GM19351 (cell line): Measurements from ENCODE around the gene GDF15.
"Not testable (repeated sequence)": the region's sequence is repeated elsewhere in the genome, so short reads cannot be mapped to it uniquely, and the experiment has no call there.

Experiments used
- ATAC-seq: cut with Tn5 transposase; IDR thresholded peaks from one replicate; pipeline ENCODE4 v1.9.1; 2021; ENCODE audit warnings: mild to moderate bottlenecking, moderate library complexity; ENCODE audit not compliant: unreplicated experiment

Gene GDF15, protein sequence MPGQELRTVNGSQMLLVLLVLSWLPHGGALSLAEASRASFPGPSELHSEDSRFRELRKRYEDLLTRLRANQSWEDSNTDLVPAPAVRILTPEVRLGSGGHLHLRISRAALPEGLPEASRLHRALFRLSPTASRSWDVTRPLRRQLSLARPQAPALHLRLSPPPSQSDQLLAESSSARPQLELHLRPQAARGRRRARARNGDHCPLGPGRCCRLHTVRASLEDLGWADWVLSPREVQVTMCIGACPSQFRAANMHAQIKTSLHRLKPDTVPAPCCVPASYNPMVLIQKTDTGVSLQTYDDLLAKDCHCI

DNA sequence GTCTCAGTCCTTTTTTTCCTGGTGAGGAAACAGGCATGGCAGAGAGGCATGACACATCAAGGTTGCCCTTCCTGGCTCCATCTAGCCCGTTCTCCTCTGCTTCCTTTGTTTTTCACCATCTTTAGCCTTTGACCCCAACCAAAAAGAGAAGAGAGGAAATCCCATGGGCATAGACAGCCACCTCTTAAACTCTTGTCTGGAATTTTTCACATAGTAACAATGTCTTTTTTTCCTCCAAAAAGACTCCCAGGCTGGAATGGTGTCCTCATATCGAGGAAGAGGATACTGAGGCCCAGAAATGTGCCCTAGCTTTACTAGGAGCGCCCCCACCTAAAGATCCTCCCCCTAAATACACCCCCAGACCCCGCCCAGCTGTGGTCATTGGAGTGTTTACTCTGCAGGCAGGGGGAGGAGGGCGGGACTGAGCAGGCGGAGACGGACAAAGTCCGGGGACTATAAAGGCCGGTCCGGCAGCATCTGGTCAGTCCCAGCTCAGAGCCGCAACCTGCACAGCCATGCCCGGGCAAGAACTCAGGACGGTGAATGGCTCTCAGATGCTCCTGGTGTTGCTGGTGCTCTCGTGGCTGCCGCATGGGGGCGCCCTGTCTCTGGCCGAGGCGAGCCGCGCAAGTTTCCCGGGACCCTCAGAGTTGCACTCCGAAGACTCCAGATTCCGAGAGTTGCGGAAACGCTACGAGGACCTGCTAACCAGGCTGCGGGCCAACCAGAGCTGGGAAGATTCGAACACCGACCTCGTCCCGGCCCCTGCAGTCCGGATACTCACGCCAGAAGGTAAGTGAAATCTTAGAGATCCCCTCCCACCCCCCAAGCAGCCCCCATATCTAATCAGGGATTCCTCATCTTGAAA, at the start of gene GDF15:
GDF15 (plus strand) TSS at position 484 of the 868 bp plus-strand sequence; CDS start at position 516, 32 bp downstream.
- no peak for ATAC-seq

DNA sequence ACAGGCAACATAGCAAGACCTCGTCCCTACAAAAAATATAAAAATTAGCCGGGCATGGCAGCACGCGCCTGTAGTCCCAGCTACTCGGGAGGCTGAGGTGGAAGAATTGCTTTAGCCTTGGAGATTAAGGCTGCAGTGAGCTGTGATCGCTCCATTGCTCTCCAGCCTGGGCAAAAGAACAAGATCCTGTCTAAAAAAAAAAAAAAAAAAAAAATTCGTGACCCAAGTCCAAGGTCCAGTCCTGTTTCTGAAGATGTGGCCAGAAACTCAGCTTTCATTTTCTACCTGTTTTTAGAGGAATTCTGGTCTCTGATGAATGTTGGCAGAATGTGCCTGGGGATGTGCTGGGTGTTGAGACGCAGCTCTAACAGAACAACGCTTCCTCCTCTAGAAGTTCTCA, 47.4 kb upstream of the GDF15 start:
- ATAC-seq = no peak

DNA sequence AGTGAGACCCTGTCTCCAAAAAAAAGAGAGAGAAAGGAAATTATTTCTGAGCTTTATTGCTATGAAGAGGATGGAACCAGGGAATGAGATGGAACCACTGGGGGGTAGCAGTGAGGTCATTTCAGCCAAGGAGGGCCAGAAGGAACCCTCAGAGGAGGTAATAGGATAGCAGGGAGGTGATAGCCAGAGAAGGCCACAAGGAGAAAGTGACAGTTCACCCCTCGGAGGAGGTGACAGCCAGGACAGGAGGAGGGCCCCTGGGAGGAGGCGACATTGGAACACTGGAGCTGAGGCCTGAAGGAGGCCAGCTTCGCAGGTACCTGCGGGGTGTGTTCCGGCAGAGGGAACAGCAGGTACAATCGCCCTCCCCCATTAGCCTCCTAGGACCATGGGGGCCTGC, 46.2 kb upstream of the GDF15 start:
- no peak for ATAC-seq

DNA sequence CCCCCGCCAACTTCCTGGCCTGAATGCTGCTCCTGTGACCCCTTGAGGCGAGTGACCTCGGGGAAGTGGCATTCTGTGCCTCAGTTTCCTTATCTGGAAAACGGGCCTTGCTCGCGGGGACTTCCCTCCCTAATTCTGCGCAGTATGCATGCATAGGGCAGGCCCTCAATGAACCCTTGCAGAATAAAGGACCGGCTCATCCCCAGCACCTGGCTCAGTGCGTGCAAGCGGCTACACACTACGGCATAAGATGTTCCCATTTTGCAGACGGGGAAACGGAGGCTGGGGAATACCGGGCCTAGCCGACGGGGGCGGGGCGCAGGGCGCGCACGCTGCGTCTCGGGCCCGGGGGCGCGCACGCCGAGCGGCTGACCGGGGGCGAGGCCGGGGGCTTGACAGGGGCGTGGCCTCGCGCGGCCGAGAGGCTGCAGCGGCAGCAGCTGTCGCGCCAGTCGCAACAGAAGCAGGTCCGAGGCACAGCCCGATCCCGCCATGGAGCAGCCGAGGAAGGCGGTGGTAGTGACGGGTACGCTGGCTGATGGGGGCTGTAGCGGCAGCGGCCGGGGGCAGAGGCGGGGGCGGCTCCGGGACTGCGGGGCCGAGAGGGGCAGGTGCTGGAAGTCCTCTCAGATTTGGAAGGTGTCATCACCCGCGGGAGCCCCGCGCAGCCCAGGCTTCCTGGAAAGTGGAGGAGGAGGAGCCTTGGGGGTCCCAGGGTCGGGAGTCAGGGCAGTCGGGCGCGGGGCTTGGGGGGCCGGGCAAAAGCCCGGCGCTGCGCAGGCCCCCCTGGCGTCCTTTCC, 45.6 kb upstream of the GDF15 start, which contains the start of gene PGPEP1:
PGPEP1 (plus strand) TSS at position 409 of the 800 bp plus-strand sequence; CDS start at position 493, 84 bp downstream.
- peak; percentile 64 for ATAC-seq

DNA sequence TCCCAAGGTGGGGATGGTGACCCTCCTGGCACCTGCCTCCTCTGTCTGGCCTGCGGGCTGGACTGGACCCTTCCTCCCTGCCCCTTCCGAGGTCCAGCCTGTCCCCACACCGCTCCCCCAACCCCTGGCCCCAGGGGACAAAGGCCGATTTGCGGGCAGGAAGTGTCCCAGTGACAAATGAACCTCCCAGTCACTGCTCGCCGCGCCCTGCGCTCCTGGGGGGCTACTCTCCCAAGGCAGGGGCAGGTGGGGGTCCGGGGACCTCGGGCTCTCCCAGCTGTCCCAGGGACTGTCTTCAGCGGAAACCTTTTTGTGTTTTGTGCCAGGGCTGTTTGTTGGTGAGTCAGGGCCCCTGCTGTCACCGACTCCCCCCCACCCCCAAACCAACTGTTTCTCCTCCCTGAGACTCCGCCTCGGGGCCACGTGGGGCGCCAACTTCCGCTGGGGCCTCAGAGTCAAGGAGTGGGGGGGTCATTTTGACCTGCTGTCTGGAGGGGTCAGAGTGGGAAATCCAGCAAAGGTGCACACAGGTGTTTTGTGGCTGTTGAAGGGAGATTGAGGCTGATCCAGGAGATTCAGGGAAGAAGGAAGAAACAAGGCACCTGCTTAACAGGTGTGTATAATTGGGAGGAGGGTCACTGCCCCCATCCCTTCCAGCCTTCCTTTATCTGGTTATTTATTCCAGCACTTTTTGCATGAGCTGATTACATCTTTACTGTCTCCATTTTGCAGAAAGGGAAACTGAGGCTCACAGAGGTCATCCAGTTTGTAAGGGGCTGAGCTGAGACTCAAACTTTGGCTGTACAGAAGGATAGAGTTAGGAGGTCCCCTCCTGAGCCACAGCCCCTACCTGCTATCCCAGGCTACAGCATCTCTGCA, 44.7 kb upstream of the GDF15 start:
- no peak for ATAC-seq

DNA sequence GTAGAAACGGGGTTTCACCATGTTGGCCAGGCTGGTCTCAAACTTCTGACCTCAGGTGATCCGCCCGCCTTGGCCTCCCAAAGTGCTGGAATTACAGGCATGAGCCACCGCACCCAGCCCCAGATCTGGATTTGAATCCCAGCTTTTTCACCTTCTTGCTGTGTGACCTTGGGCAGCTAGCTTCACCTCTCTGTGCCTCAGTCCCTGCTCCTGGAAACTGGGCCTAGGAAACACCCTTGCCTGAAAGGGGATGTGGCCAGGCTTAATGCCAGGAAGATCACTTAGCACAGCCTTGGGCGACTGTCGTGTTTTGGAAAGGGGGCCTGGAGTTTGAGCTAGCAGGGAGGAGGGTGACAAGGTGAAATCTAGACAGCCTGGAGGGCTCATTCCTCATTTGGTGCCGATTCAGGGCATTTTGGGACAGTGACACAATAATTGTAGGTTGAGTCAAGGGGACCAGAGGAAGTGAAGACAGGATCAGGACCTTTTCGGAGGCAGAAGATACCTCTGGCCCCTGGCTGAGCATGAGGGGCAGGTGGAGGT, 43.8 kb upstream of the GDF15 start:
- no peak for ATAC-seq

DNA sequence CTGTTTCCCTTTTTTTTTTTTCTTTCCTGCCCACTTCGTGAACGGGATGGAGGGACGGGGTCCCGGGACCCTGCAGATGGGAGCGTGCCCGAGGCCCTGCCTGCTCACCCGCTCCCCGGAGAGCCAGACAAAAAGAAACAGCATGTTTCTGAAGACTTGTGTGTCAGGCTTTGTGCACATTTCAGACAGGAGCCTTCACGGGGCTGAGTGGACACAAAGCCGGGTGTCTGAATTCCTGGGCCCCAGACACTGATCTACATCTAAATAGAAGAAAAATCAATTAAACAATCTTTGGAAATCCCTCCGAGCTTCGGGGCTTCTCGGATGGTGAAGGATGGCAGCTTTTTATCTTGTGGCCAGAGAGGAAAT, 41.4 kb upstream of the GDF15 start:
- ATAC-seq = no peak

DNA sequence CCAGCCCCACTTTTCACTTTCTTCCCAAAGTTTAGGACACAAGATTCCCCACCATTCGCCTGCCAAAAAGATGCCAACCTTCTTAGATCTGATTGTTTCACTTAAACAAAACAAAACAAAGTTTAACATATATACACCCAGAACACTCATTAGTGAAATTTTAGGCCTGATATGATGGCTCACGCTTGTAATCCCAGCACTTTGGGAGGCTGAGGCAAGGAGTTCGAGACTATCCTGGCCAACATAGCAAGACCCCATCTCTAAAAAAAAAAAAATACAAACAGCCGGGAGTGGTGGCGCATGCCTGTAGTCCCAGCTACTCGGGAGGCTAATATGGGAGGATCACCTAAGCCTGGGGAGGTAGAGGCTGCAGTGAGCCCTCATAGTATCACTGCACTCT, 40.7 kb upstream of the GDF15 start:
- no peak for ATAC-seq

DNA sequence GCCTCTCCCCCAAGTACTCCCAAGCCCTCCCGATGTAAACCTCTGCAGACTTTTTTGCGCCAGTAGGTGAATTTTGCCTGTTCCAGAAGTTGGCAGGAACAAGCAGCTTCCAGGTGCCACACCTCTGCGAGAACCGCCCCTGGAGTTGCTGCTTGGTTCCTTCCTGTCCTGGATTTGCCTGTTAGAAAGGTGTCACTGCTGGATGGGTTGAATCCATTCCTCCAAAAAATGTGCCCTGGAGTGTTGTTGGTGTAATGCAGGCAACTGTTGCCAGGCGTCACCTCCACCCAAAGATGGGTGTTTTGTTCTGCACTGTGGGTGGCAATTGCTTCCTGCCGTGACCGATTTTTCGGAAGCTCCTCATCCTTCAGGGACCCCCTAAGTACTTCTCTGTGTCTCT, 39.9 kb upstream of the GDF15 start:
- no peak for ATAC-seq

DNA sequence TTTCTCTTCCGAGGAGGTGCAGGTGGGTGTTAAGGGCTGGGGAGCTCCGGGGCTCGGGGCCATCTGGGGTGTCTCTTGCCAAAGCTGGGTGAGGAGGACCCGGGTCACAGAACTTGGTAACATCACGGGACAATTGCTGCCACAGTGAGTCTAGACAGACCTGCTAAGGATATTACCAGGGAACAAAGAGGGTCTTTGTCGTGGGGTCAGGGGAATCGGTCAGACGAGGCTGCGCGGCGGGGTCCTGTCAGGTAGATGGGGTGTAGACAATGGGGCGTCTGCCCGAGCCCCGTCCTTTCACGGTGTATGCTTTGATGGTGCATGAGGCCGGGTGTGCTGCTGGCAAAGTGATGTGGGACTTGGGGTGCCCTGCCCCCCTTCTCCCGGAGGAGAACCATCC, 37.8 kb upstream of the GDF15 start:
- no peak for ATAC-seq

DNA sequence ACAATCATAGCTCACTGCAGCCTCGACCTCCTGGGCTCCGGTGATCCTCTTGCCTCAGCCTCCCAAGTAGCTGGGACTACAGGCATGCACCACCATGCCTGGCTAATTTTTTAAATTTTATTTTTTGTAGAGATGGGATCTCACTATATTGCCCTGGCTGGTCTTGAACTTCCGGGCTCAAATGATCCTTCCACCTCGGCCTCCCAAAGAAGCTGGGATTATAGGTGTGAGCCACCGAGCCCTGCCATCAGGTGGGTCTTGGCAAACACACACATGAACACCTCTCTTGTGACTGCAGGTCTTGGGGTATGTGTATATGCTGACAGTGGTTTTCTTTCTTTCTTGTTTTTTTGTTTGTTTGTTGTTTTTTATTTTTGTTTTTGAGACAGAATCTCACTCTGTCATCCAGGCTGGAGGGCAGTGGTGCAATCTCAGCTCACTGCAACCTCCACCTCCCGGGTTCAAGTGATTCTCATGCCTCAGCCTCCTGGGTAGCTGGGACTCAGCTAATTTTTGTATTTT, 37.1 kb upstream of the GDF15 start:
- not testable (repeated sequence) for ATAC-seq

DNA sequence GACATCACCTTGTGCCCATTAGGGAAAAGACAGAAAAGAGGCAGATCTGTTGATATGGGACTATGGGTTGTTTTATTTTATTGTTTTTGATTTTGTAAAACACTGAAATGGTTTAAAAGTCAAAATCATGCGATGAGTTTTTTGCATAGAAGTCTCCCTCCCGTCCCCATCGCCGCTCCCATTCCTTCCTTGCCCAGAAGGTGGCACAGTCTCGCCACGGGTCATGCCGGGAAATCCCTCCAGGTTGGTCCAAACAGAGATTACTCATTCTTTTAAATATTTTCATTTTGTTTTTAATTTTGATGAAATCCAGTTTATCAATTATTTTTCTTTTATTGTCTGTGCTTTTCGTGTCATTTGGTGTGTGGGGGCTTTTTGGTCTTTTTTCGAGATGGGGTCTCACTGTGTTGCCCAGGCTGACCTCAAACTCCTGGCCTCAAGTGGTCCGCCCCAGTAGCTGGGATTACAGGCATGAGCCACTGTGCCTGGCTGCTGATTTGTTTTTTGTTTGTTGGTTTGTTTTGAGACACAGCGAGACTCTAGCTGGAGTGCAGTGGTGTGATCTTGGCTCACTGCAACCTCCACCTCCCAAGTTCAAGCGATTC, 36.3 kb upstream of the GDF15 start:
- no peak for ATAC-seq

DNA sequence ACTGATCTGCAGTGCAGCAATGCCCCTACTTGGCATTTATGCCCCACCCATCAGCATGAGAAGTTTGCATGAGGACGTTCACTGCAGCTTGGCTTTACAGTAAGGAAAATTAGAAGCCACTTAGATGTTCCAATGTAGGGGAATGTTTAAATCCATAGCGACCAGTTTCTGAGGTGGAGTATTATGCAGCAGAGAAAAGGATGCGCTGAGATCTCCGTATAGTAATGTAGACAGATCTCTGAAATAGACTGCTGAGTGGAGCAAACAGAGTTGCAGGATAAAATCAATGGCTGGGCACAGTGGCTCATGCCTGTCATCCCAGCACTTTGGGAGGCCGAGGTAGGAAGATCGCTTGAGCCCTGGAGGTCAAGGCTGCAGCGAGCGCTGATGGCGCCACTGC, 35.5 kb upstream of the GDF15 start:
- ATAC-seq = no peak

DNA sequence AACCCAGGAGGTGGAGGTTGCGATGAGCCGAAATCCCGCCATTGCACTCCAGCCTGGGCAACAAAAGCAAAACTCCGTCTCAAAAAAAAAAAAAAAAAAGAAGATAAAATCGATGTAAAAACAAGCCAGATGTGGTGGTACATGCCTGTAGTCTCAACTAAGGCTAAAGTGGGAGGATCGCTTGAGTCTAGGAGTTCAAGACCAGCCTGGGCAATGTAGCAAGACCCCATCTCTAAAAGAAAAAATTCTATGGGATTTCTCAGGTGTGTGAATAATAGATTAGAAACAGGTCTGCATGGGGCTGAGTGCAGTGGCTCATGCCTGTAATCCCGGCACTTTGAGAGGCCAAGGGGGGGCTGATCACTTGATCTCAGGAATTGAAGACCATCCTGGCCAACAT, 34.4 kb upstream of the GDF15 start:
- no peak for ATAC-seq

DNA sequence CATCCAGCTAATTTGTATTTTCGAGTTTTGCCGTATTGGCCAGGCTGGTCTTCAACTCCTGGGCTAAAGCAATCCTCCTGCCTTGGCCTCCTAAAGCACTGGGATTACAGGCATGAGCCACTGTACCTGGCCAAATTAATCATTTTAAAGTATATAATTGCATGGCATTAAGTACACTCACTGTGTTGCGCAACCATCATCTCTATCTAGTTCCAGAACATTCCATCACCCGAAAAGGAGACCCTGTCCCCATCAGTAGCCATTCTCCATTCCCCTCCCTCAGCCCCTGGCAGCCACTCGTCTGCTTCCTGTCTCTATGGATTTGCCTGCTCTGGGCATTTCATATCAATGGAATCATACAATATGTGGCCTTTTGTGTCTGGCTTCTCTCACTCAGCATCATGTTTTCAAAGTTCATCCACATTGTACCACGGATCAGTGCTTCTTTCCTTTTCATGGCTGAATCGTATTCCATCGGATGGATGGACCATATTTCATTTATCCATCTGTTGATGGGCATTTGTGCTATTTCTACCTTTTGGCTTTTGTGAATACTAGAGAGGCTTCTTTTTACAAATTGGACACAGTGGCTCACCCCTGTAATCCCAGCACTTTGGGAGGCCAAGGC, 32.5 kb upstream of the GDF15 start:
- no peak for ATAC-seq

DNA sequence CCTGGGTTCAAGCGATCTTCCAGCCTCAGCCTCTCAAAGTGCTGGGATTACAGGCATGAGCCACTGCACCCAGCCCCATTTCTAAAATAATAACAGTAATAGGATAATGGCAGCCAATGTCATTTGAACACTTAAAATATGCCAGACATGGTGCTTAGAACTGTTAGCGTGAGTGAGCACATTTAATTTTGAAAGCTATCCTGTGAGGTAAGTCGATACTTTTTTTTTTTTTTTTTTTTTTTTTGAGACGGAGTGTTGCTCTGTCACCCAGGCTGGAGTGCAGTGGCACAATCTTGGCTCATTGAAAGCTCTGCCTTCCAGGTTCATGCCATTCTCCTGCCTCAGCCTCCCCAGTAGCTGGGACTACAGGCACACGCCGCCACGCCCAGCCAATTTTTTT, 31.2 kb upstream of the GDF15 start:
- not testable (repeated sequence) for ATAC-seq

DNA sequence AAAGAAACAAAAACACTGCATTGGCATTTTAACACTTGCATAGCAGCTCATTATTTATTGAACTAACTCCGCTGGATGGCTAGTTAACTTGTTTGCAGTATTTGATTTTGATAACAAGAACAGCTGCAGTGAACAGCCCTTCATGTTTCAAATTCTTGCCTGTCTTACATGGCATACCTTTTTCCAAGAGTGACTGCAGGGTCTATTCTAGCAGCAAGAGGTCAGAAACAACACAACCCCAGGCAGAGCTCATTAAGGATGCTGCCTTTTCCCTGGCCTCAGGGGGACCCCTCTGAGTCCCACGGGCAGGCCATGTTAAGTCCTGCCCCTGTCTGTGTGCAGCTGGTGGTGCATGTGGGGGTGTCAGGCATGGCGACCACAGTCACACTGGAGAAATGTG, 28.9 kb upstream of the GDF15 start:
- no peak for ATAC-seq

DNA sequence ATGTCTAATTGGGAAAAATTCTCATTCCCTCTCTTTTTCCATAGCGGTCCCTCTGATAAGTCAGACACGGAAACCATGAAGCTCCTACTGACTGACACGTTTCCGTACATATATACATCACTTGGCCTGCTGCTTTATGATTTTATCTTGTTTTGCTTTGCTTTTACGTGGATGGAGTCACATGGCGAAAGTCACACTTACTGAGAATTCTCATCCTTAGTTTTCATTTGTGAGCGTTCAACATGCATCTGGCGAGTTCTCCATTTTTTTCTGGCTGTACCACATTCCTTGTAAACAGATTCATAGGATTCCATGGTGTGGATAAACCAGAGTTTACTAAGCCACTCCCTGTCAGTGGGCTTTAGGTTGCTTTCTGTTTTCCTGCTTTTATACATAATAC, 24.3 kb upstream of the GDF15 start:
- ATAC-seq = no peak

DNA sequence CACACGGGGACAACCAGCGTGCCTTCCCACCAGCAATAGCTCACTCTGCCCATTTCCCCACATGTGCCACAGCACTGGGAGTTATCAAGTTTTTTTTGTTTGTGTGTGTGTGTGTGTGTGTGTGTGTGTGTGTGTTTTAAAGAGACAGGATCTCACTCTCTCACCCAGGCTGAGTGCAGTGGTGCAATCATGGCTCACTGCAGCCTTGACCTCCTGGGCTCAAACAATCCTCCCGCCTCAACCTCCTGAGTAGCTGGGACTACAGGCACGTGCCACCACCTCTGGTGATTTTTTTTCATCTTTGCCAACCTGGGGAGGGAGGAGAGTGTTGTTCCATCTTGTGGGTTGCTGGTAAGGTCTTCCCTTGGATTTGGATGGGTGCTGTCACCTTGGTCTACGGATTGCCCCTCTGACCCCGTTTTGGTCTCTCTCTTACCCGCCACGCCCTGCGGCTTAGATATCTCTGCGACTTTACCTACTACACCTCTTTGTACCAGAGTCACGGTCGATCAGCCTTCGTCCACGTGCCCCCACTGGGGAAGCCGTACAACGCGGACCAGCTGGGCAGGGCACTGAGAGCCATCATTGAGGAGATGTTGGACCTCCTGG, 22.9 kb upstream of the GDF15 start:
- ATAC-seq = no peak
